HG02763 (cell line): ENCODE data around the gene RPS19BP1.
"Not testable (repeated sequence)": the region's sequence is repeated elsewhere in the genome, so short reads cannot be mapped to it uniquely, and the experiment has no call there.

Experiments
- ATAC-seq: cut with Tn5 transposase; IDR thresholded peaks from one replicate; pipeline ENCODE4 v1.9.1; 2021; ENCODE audit warnings: mild to moderate bottlenecking, moderate library complexity; ENCODE audit not compliant: unreplicated experiment

RPS19BP1 gene

DNA sequence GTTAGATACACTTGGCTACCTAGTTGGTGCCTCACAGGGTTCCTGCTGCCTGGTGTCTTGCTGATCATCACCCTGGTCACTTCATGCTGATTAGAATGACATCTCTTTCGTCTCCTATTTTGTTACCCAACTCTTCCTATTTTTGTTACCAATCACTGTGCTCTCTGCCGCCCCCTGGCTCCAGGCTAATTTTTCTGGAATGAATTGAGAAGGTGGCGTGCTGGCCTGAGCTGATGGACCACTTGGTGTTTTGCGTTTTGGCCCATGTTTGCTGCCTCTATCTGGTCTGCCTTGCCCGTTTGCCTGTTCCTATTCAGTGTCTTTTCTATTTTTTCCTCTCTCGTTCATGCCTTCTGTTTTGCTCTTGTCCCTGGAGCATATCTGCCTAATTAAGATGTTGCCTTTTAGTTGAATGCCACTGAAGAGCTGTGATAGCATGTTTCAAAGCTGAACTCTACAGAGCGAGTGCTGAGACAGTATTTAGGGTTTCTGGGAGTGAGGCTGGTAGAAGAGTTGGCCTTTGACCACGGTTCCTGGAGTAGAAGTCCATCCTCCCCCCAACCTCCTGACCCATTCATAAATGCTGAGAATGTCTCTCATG is 18.1 kb downstream of the RPS19BP1 start:
- ATAC-seq, result no peak

DNA sequence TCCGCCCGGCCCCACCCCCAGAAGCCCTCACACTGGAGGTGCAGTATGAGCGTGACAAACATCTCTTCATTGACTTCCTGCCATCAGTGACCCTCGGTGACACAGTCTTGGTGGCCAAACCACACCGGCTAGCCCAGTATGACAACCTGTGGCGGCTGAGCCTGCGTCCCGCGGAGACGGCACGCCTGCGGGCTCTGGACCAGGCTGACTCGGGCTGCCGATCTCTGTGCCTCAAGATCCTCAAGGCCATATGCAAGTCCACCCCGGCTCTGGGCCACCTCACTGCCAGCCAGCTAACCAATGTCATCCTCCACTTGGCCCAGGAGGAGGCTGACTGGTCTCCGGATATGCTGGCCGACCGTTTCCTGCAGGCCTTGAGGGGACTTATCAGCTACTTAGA is 18.8 kb downstream of the RPS19BP1 start:
- no peak for ATAC-seq

DNA sequence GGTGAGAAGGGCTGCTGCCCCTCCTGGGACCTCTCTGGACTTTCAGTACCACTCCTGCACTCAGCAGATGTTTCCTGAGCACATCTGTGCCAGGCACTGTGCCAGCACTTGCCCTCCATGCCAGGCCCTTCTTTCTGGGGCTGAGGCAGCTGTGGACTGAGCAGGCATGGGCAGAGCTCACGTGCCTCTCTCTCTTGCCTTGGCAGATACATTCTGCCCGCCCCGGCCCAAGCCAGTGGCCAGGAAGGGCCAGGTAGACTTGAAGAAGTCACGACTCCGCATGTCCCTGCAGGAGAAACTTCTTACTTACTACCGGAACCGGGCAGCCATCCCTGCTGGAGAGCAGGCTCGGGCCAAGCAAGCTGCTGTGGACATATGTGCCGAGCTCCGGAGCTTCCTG is 20.5 kb downstream of the RPS19BP1 start:
- ATAC-seq, result no peak

DNA sequence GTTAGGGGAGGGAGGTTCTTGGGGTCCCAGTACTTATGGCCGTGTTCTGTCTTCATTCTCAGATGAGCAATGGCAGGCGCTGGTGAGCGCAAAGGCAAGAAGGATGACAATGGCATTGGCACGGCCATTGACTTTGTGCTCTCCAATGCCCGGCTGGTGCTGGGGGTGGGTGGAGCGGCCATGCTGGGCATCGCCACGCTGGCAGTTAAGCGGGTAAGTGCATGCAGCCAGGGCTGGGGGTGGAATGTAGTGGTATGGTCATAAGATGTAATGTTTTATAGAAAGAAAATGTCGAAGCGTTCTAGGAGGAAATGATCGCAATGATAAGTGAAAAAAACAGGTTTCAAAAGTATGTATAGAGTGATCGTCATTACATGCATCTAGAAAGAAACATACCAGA is 21.3 kb downstream of the RPS19BP1 start:
- no peak for ATAC-seq

DNA sequence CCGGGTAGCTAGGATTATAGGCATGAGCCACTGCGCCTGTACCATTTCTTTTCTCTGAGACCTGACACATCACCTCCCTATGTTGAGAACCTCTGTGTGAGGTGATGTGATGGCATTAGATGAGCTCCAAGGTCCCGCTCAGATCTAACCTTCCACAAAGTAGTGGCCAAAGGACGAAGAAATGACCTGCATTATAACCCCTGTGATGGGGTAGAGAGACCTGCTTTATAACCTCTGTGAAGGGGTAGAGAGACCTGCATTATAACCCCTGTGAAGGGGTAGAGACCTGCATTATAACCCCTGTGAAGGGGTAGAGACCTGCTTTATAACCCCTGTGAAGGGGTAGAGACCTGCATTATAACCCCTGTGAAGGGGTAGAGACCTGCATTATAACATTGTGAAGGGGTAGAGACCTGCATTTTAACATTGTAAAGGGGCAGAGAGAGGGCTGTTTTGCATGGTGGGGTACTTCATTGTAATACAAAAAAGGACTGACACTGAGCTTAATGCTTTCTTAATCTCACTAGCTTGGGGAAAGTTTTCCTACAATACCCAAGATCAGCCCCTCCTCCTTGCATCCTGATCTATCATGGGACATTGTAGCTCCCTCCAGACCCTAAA is 21.9 kb downstream of the RPS19BP1 start:
- no peak for ATAC-seq

DNA sequence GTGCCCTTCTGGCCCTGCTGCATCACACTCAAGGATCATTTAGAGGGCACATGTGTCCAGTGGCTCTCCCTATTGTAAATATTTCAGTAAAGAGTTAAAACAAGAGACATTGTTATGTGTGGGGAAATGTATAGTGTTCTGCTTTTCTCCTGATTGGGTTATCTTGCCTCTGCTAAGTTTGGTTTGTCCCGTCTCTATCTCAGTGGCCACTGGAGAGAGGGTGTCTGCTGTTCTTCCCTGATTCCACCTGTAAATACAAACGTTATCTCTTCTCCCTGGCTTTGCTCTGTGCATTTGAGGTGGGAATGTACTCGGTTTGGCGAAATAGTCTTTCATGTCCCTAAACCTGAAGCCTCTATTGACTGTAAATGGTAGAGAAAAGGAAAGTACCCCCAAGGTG is 24.2 kb downstream of the RPS19BP1 start:
- ATAC-seq, result no peak

DNA sequence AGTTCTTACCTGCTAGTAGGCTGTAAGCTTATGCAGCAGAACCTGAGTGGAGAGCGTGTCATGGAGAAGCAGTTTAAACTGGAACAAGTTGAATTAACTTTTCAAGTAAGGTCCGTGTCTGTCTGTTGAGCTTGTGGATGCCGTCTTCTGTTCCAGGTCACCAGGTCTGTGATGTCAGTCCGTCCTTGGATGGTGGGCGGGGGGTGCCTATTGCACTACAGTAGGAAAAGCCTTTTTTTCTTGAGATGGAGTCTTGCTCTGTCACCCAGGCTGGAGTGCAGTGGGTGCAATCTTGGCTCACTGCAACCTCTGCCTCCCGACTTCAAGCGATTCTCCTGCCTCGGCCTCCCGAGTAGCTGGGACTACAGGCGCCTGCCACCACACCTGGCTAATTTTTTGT is 25.5 kb downstream of the RPS19BP1 start:
- ATAC-seq, result not testable (repeated sequence)

DNA sequence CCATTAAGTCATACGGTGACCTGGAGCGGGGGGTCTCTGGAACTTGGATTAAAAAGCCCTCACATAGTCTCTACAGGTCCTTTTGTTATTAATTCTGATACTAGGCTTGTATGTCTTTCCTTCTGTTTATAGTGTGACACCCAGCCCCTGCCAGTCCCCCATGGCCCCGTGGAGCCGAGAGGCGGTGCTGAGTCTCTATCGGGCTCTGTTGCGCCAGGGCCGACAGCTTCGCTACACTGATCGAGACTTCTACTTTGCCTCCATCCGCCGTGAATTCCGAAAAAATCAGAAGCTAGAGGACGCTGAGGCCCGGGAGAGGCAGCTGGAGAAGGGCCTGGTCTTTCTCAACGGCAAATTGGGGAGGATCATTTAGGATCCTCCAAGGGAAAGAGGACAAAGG is 28.5 kb downstream of the RPS19BP1 start:
- no peak for ATAC-seq

DNA sequence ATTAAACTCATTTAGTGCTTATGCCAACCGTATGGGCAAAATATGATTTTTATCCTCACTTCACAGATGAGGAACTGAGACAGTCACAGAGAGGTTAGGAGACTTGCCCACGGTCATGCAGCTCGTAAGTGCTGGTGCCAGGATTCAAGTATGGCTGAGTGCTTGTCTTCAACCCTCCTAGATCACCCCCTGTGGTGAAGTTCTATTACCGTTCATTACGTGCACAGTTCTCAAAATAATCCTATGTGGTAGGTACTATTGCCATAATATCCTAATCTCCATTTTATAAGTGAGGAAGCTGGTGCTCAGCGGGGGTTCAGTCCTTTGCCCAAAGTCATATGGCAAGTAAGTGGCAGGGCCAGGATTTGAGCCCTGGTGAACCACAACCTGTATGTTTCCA is 28.9 kb downstream of the RPS19BP1 start:
- ATAC-seq, result no peak

DNA sequence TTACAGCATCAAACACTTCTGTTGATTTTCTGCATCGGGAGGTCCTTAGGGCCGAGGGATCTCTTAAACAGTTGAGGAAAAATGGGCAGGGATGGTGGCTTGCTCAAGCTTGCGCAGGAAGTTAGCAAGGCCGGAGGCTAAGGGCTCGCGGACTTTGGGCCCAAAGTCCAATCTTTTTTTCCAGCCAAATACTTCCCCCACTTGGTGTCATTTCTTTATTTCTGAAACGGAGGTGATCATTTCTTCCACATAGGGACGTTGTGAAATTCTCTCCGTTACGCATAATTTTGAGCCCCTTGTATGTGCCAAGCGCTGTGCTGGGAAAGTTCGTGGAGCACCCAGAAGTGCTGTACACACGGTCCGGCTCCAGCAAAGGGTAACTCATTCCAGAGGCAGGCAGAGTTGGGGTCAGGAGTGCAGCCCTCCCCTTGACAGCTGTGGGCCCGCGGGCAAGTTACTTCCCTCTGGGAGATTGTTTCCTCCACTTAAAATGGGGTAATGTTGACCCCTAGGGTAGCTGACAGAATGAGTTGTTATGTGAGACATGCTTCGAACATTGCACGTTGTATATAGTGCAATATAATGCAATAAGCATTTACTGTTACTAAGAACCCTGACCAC is 29.6 kb downstream of the RPS19BP1 start:
- ATAC-seq, result no peak

DNA sequence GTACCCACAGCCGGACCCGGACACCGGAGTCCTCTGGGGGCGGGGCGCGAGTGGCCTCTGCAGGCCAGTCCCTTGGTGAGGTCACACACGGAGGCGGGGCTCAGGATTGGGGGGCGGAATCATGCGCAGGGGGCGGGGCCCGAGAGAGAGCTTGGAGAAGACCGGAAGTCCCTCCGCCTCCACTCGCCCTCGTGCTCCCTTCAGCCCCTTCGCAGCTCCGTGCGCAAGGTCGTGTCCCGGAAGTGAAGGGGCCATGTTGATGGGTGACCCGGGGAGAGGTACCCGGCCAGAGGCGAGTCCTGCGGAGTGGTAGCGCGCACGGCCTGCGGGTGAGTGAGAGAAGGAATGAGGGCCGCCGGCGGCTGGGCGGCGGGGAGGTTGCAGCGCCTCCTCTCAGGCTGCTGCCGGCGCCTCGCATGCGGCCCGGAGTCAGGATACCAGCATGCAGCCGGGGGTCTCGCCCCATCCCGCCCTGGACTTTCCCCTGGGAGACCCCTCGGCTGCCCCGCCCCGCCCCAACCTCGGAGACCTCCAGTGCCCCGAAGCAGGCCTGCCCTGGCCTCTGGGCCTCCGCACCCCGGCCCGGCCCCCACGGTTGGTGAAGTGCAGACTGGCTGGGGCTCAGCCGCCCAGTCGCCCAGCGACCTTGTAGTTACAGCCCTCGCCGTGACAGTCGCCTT is 30.3 kb downstream of the RPS19BP1 start, which contains the start of gene MIEF1:
Gene MIEF1 (plus strand): TSS at position 182 of the 680 bp plus-strand sequence. CDS start 9,005 bp downstream, outside the sequence.
- peak; percentile 82 for ATAC-seq

DNA sequence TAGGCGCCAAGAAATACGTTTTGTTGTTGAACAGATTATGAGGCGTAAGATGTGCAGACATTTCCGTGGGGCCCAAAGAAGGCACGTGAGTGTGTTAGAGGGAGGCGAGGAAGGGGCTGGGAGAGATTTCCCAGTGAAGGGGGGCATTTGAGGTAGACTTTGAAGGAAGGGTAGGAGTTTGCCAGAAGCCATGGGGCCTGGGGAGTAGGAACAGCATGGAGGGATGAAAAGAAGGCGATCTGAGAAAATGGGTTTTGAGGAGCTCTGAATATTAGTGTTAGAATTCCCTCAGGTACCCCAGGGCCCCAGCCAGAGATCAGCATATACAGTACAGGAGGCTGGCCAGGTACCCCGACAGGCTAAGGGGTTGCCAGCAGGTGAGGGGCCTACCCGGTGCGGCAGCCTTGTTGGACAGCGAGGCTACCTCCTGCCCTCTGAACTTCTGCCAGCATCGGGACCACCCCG is 30.9 kb downstream of the RPS19BP1 start:
- no peak for ATAC-seq

DNA sequence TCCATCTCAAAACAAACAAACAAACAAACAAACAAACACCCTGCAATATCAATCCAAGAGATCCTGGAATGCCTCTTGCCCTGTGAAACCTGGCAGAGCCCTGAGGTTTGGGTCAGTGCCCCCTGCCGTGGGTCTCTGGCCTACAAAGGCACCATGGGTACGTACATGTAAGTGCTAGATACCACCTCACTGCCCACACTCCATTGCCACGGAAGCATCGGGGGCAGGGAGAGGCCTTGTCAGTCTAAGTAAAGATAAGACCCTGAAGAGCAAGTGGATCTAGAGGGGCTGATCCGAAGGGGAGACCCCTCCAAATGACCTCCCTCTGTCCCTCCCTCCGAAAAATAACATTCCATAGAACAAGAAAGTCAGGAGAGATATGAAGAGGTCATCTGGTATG is 32.4 kb downstream of the RPS19BP1 start:
- no peak for ATAC-seq

DNA sequence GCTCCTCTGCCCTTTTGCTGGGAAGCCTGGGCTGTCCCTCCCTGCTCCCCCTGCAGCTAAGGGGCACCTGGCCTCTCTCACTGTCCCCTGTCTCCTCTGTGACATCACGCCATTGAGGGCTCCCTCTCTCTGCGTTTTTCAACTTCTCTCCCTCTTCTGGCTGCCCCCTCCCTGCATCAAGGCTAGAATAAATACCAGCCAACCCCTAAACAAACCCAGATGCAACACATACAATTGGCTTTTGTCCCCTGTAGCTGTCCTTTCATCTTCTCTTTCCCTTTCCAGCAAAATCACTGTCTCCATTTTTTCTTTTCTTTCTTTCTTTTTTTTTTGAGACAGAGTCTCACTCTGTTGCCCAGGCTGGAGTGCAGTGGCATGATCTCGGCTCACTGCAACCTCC is 33.7 kb downstream of the RPS19BP1 start:
- no peak for ATAC-seq

DNA sequence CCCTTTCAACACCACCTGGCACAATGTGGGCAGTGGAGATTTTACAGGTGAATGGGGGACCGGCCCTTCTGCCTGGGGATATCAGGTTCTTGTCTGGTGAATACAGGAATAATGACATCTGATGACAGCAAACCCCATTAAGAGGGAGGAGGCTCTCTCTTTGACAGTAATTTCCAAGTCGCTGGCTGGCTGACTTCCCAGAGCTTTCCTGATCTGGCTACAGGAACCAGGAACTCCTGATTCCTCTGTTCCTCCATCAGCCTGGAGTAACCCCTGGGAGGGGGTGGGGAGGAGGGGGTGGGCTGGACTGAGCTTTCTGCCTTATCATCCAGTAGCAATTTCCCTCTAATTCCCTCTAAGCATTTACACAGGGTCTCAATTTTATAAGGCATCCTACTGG is 34.2 kb downstream of the RPS19BP1 start:
- ATAC-seq, result no peak

DNA sequence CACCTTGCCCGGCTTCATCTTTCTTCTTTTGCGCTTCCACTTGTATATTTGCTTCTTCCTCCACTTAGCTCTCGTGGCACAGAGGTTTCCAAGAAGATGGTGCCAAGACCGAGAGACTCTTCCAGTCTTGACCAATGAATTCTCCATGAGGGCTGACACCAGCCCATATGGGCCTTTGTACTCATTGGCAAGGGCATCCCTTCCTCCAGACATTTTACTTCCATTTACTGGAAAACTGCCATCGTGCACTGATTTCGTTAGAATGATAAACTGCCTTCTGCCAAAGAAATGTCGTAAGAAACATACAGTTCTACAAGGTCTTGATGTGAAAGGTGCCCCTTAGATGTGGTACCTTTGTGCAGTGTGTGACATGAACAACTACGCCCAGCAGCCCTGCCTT is 35.1 kb downstream of the RPS19BP1 start:
- no peak for ATAC-seq

DNA sequence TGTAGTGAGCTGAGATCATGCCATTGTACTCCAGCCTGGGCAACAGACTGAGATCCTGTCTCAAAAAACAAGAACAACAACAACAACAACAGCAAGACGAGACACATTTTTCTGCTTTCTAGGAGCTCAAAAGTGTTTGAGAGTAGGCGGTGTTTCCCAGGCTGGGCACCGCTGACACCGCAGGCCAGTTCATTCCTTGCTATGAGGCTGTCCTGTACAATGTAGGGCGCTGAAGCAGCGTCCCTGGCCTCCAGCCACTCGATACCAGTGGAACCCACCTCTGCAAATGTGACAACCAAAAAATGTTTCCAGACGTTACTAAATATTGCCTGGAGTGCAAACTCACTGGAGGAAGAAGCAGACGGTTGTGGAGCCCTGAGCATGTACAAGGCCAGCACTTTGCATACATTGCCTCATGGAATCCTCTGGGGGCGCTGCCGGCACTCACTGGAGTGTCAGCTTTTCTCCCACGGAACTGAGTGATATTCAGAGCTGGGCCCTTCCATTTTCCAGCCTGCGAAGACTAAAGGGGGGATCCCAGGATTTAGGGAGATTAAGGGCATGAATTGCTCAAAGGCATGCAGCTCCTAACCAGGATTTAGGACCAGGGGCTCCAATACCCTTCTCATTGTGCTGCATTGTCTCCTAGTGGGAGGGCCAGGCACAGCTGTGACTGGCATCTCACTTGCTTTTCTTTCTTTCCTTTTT is 36.3 kb downstream of the RPS19BP1 start:
- ATAC-seq, result no peak

DNA sequence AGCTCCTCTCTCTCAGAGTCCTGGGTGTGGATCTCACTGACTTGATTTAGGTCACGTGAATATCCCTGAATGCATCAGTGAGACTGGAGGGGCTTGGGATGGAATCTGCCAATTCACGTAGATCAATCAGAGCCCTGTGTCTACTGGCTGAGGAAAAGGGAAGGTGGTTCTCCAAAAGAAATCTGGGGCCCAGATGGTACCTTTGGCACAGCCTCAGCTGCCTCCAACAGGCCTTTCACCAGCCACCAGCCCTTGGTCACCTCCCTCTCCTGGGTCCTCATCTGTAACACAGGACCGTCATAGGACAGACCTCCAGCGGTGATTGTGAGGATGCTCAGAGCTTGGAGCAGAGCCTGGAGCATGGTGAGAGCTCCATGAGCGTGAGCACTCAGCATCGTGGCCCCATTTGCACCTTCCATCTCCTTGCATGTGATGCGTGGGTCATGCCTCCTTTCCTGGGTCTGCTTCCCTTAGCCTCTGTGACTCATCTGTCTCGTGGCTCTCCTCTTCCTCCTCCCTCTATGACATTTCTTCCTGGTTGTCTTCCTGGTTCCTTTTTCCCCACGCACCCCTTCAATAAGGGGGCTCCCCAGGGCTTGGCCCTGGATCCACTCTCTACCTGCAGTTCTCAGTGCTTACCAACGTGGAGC is 38.0 kb downstream of the RPS19BP1 start:
- no peak for ATAC-seq

DNA sequence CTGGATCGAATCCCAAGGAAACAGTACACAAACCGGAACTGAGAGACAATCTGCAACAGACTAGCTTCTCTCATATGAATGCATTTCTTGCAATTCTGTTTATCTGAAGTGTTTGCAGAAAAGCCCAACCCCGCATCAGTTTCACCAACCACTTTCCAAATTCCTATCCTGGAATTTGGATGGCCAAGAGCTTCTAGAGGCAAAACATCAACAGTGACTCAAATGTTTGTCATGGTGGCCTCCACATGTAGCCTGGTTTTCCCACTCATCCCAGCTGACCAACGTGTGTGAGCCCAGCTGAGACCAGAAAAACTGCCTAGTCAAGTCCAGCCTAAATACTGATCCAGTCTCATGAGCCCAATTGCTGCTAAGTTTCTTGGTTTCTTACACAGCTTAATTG is 38.8 kb downstream of the RPS19BP1 start:
- ATAC-seq, result no peak

DNA sequence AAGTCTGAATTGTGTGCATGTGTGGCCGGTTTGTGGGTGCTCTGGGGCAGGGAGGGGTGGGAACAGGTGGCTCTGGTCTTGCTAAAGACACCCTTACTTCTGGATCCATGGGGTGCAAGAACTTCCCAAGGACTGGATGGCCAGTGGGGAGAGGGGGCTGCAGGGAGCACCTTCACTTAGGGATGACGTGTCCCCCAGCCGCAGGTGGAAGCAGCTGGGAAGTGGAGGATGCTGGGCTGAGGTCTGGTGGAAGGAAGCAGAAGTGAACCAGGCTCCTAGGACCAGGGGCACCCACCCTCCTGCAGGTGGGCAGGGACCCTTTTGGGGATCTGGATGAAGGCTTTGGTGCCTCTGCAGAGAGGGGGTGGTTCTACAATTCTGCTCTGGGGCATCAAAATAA is 40.4 kb downstream of the RPS19BP1 start:
- ATAC-seq, result no peak

DNA sequence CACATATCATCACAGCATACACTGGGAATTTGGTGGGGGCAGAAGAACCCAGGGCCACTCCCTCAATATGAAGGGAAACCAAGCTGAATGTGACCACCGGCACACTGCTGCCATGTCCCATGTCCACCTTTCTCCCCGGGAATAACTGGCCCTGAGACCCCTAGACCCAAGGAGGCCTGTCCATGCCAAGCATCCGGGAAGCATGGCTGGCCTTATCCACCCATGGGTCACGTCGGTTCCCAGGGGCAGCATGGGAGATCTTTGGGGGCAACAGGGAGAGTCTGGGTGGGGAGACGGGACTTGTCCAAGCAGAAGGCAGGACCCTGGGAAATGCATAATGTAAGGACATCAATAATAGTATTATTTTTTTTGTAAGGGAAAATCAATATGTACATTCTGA is 40.9 kb downstream of the RPS19BP1 start:
- no peak for ATAC-seq
